GM12892 (cell line): ENCODE results near the gene SEC14L1.
"Not testable (repeated sequence)": the region's sequence is repeated elsewhere in the genome, so short reads cannot be mapped to it uniquely, and the experiment has no call there.

ENCODE experiments used
- DNase-seq: peaks from one replicate; pipeline ENCODE4 v3.0.0; 2011; ENCODE audit not compliant: insufficient read length
- FAIRE-seq: peaks from 2 replicates; lab custom pipeline; 2011; peaks lifted over from hg19 to GRCh38; lab: Jason Lieb, UNC
- POLR2A ChIP-seq: IDR thresholded peaks from 2 replicates; pipeline ENCODE4 v1.6.1; 2011; ENCODE audit warnings: low read depth, low read length, control low read depth
- POLR2AphosphoS5 ChIP-seq: IDR thresholded peaks from 2 replicates; pipeline ENCODE4 v1.6.1; 2011; ENCODE audit warnings: low read depth, low read length, control low read depth
- TAF1 ChIP-seq: IDR thresholded peaks from 2 replicates; pipeline ENCODE4 v1.6.1; 2011; ENCODE audit warnings: low read depth, mild to moderate bottlenecking, control low read depth, low read length, borderline replicate concordance

Gene SEC14L1

GRCh38 chr17:77106874-77107358 is 33.9 kb upstream of the SEC14L1 start:
- no peak for TF ChIP-seq POLR2AphosphoS5
- TF ChIP-seq POLR2A, result no peak
- peak; percentile 23; the same call in 1 of the 2 replicates for TF ChIP-seq TAF1
- peak; percentile 42 for DNase-seq

GRCh38 chr17:77107506-77108433 is 33.0 kb upstream of the SEC14L1 start:
- peak; percentile 87 for FAIRE-seq
- TF ChIP-seq POLR2A, result no peak
- TF ChIP-seq POLR2AphosphoS5, result 0 out of 2 replicates have a peak, but pooled peaks have one; percentile 25
- peak; percentile 50 for DNase-seq

More at GRCh38 chr17:77106874-77107358, 33.9 kb upstream of the SEC14L1 start:
- no peak for FAIRE-seq

- TF ChIP-seq TAF1 (no peak), POLR2AphosphoS5 (no peak), POLR2A (no peak)
- FAIRE-seq, result no peak
Observed at GRCh38 chr17:77109159-77109759, 31.5 kb upstream of the SEC14L1 start.

GRCh38 chr17:77109764-77110359 is 30.9 kb upstream of the SEC14L1 start:
- no peak for TF ChIP-seq POLR2AphosphoS5
- no peak for TF ChIP-seq TAF1
- TF ChIP-seq POLR2A, result no peak
- FAIRE-seq (peak; percentile 87), DNase-seq (peak; percentile 30)

More at GRCh38 chr17:77109159-77109759, 31.5 kb upstream of the SEC14L1 start:
- DNase-seq, result no peak

GRCh38 chr17:77111165-77111933 is 29.4 kb upstream of the SEC14L1 start:
- not testable (repeated sequence) for DNase-seq, FAIRE-seq

- TF ChIP-seq POLR2AphosphoS5, result no peak
- TF ChIP-seq POLR2A, result no peak
- TF ChIP-seq TAF1, result no peak
- FAIRE-seq (no peak), DNase-seq (no peak)
Observed at GRCh38 chr17:77111934-77112296, 28.9 kb upstream of the SEC14L1 start.

GRCh38 chr17:77115510-77115909 is 25.3 kb upstream of the SEC14L1 start:
- FAIRE-seq, result no peak
- no peak for TF ChIP-seq TAF1
- TF ChIP-seq POLR2A, result no peak
- no peak for TF ChIP-seq POLR2AphosphoS5

GRCh38 chr17:77115947-77116346 is 24.8 kb upstream of the SEC14L1 start:
- DNase-seq (no peak), FAIRE-seq (no peak)
- TF ChIP-seq POLR2AphosphoS5 (no peak), POLR2A (no peak), TAF1 (no peak)

More at GRCh38 chr17:77115510-77115909, 25.3 kb upstream of the SEC14L1 start:
- DNase-seq, result no peak

GRCh38 chr17:77116371-77116860 is 24.4 kb upstream of the SEC14L1 start:
- TF ChIP-seq POLR2A (no peak), POLR2AphosphoS5 (no peak), TAF1 (no peak)
- DNase-seq (no peak), FAIRE-seq (no peak)

- DNase-seq (no peak), FAIRE-seq (no peak)
- TF ChIP-seq POLR2AphosphoS5, result no peak
- TF ChIP-seq TAF1, result no peak
- no peak for TF ChIP-seq POLR2A
Observed at GRCh38 chr17:77117415-77117814, 23.4 kb upstream of the SEC14L1 start.

- no peak for FAIRE-seq
- DNase-seq, result no peak
- TF ChIP-seq TAF1 (no peak), POLR2AphosphoS5 (no peak), POLR2A (no peak)
Observed at GRCh38 chr17:77118251-77118928, 22.4 kb upstream of the SEC14L1 start.
